Subcutaneous abdominal adipose tissue (tissue), 5 donors: ENCODE results near the gene CAPZB.

ENCODE experiments used
- H3K27ac ChIP-seq: one replicate; pipeline ENCODE4 v1.7.0; 2013; ENCODE audit warnings: low read depth, mild to moderate bottlenecking, inconsistent platforms, low read length, moderate library complexity
- H3K27me3 ChIP-seq, 5 donors: one replicate each; pipeline ENCODE4 v1.7.0; 2013; ENCODE audit warnings: low read length in 5 of 5, inconsistent platforms in 1 of 5; ENCODE audit not compliant: control insufficient read depth in 5 of 5, insufficient read depth in 4 of 5
- H3K36me3 ChIP-seq, 5 donors: one replicate each; pipeline ENCODE4 v1.7.0; 2013; ENCODE audit warnings: low read length in 5 of 5; ENCODE audit not compliant: control insufficient read depth in 5 of 5, insufficient read depth in 5 of 5
- H3K4me1 ChIP-seq, 5 donors: one replicate each; pipeline ENCODE4 v1.7.0; 2013; ENCODE audit warnings: low read length in 5 of 5, mild to moderate bottlenecking in 3 of 5, moderate library complexity in 1 of 5; ENCODE audit not compliant: control insufficient read depth in 5 of 5, insufficient read depth in 5 of 5
- H3K4me3 ChIP-seq, 5 donors: one replicate each; pipeline ENCODE4 v1.7.0; 2013; ENCODE audit warnings: low read length in 5 of 5, low read depth in 1 of 5
- H3K9ac ChIP-seq, 5 donors: one replicate each; pipeline ENCODE4 v1.7.0; 2013; ENCODE audit warnings: low read length in 5 of 5, mild to moderate bottlenecking in 4 of 5, moderate library complexity in 3 of 5
- H3K9me3 ChIP-seq, 5 donors: one replicate each; pipeline ENCODE4 v1.7.0; 2013; ENCODE audit warnings: low read length in 5 of 5; ENCODE audit not compliant: control insufficient read depth in 5 of 5
- donor health status: healthy.
- donor health status: healthy.
- donor health status: healthy.
- donor health status: healthy.
- donor health status: healthy.

The CAPZB gene

DNA sequence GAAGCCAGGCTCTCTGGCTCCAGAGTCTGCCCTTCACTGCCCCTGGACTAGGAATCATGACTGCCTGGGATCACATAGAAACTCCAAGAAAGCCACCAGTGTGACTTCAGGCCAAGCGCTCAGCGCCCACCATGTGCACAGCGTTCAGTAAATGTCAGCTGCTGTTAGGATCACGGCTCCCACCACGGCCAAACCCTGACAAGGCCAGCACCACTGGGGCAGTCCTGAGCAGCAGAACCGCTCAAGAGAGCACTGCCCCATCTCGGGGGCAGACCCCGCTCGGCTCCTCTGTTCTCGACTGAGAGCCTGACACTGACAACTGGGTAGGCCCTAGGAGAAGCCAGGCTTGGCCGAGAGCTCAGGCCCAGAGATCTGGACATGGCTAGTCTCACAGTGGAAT, 10.0 kb downstream of the CAPZB start:
- no peaks in the 10 kb centered on the region for H3K9me3 ChIP-seq
- H3K4me1 ChIP-seq, result peaks cover 14 to 74% (median 49%) of the 10 kb centered on the region in 5 donors
- peaks cover 0 to 32% (median 11%) of the 10 kb centered on the region in 5 donors for H3K36me3 ChIP-seq
- H3K27ac ChIP-seq, result no peak overlapping the region
- H3K9ac ChIP-seq, result no peak overlapping the region
- H3K4me3 ChIP-seq, result no peak overlapping the region
- H3K27me3 ChIP-seq, result no peaks in the 10 kb centered on the region

DNA sequence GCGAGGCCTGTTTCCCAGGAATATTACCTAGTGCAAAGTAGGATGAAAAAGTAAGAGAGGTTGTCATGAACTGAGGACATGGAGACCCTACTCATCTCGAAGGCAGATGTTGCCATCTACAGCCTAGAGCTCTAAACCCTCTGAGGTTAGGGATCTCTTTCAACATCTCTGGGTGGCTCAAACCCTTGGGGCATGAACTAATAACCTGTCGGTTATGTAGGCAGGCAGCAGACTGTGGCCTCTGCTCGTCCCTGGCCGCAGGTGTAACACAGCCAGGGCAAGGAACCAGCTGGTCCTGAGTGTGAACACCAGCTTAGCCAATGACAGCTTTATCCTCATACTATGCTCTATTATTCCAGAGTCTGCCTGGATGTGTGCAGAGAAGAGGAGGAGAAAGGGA, 13.2 kb downstream of the CAPZB start:
- H3K27me3 ChIP-seq, result no peaks in the 10 kb centered on the region
- no peak overlapping the region for H3K9ac ChIP-seq
- H3K4me3 ChIP-seq, result no peak overlapping the region
- peaks cover 0 to 23% (median 9%) of the 10 kb centered on the region in 5 donors for H3K36me3 ChIP-seq
- no peak overlapping the region for H3K27ac ChIP-seq
- peaks cover 15 to 74% (median 53%) of the 10 kb centered on the region in 5 donors for H3K4me1 ChIP-seq
- H3K9me3 ChIP-seq, result no peaks in the 10 kb centered on the region

- Histone ChIP-seq H3K4me1 (peaks cover 16 to 69% (median 63%) of the 10 kb centered on the region in 5 donors), H3K9me3 (no peaks in the 10 kb centered on the region), H3K27me3 (no peaks in the 10 kb centered on the region), H3K9ac (peak overlapping the region in 3 of 5 donors; percentile 5 to 26 (median 15)), H3K36me3 (peaks cover 0 to 20% (median 12%) of the 10 kb centered on the region in 5 donors), H3K27ac (peak overlapping the region; percentile 84), H3K4me3 (peak overlapping the region in 1 of 5 donors; percentile 33)
Observed at GRCh38 chr1:19469004-19469403, 16.3 kb downstream of the CAPZB start.

DNA sequence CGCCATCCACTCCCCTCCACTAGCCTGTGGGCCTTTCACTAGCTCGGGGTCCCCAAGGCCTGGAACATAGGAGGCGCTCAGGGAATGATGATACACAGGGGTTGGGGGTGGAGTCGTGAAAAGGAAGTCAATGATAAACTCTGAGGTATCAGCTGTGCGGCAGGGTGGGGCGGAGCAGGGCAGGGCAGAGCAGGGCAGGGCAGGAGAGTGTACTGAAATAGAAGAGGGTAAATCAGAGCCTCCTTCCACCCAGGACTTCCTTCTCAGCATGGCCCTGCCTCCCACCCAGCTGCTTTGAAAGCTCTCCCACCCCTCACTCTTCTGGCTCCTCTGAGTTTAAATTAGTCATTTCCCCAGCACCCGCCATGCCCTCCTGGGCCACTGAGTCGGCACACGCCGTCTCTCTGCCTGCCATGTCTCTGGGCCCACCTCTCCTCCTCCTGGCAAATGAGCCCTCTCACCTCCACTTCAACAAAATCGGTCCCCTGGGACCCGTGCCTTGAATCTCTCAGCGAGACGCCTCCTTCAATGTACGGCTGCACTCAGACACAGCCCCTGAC, 16.9 kb downstream of the CAPZB start:
- H3K27me3 ChIP-seq, result no peaks in the 10 kb centered on the region
- H3K4me1 ChIP-seq, result peaks cover 16 to 71% (median 63%) of the 10 kb centered on the region in 5 donors
- peak overlapping the region; percentile 84 for H3K27ac ChIP-seq
- H3K9ac ChIP-seq, result peak overlapping the region in 2 of 5 donors; percentile 5 to 15
- peaks cover 0 to 20% (median 12%) of the 10 kb centered on the region in 5 donors for H3K36me3 ChIP-seq
- no peaks in the 10 kb centered on the region for H3K9me3 ChIP-seq
- no peak overlapping the region for H3K4me3 ChIP-seq

DNA sequence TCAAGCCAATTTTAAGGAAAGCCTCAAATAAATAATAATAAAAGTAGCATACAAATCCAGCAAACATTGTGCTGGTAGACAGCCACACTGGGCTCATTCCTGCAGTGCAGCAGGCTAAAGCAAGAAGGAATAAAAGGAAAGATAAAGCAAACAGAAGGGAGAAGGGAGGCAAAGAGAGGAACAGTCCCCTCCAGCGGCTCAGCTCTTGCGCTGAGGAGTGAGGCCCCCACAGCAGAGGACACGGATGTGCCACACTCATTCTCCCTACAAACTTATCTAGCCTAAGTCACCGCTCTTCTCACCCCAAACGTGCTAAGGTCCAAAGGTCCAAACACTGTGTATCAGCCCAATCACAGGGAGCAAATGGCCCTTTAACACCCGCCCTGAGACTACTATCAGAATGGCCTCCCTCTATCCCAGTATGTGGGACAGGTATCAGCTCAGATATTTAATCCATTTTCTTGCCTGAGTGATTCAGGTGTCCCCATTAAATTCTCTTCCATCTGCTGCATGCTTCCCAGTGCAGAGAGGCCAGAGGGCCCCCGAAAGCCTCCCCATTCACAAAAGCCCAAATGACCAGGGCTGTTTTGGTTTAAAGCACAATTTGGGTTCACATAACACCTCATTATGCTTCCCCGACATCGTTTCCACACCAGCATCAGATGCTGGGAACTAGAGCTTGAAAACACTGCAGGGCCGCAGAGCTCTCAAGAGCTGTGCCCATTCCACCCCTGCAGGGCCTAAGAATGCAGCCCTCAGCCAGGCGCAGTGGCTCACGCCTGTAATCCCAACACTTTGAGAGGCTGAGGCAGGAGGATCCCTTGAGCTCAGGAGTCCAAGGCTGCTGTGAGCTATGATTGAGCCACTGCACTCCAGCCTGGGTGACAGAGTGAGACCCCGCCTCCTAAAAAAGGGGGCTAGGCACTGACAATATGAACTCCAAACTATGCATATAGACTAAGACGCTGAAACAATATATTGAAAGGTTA, 17.8 kb downstream of the CAPZB start:
- H3K27me3 ChIP-seq, result no peaks in the 10 kb centered on the region
- H3K9ac ChIP-seq, result peak overlapping the region in 2 of 5 donors; percentile 8 to 42
- H3K36me3 ChIP-seq, result peaks cover 0 to 15% (median 8%) of the 10 kb centered on the region in 5 donors
- no peaks in the 10 kb centered on the region for H3K9me3 ChIP-seq
- H3K27ac ChIP-seq, result no peak overlapping the region
- H3K4me1 ChIP-seq, result peaks cover 16 to 81% (median 72%) of the 10 kb centered on the region in 5 donors
- no peak overlapping the region for H3K4me3 ChIP-seq

- no peak overlapping the region for H3K9ac ChIP-seq
- H3K27ac ChIP-seq, result peak overlapping the region; percentile 61
- H3K4me3 ChIP-seq, result no peak overlapping the region
- no peaks in the 10 kb centered on the region for H3K27me3 ChIP-seq
- peaks cover 0 to 12% (median 4%) of the 10 kb centered on the region in 5 donors for H3K36me3 ChIP-seq
- peaks cover 16 to 75% (median 68%) of the 10 kb centered on the region in 5 donors for H3K4me1 ChIP-seq
- H3K9me3 ChIP-seq, result no peaks in the 10 kb centered on the region
Observed at GRCh38 chr1:19466112-19466561, 19.2 kb downstream of the CAPZB start.

DNA sequence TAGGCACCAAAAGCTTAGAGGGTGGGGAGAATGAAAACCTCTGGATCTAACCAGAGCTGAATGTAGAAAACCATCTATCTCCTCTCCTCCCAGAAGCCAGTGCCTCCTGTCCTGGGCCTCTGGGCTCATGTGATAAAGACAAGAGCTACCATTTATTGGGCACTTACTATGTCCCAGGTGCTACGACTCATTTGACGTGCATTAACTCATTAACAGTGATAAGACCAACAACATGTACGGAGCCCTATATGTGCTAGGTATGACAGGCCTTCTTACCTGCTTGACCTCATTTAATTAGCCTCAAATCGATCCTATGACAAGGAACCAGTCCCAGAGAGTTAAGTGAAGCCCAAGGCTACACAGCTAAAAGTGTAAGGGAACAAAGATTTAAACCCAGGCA, 19.7 kb downstream of the CAPZB start:
- Histone ChIP-seq H3K27ac (peak overlapping the region; percentile 61), H3K36me3 (peaks cover 0 to 8% (median 3%) of the 10 kb centered on the region in 5 donors), H3K4me1 (peaks cover 17 to 75% (median 67%) of the 10 kb centered on the region in 5 donors), H3K9ac (no peak overlapping the region), H3K9me3 (no peaks in the 10 kb centered on the region), H3K4me3 (no peak overlapping the region), H3K27me3 (no peaks in the 10 kb centered on the region)

DNA sequence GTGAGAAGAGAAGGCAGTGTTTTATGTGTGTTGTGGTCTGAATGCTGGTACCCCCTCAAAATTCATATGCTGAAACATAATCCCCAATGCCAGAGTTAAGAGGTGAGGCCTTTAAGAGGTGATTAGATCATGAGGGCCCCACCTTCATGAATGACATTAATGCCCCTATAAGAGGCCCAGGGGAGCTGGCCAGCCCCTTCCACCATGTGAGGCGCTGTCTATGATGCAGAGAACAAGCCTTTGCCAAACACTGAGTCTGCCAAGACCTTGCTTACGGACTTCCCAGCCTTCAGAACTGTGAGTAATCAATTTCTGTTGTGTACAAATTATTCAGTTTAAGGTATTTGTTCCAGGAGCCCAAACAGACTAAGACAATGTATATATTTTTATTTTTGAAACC, 20.2 kb downstream of the CAPZB start:
- H3K4me1 ChIP-seq, result peaks cover 17 to 72% (median 61%) of the 10 kb centered on the region in 5 donors
- no peaks in the 10 kb centered on the region for H3K27me3 ChIP-seq
- peak overlapping the region; percentile 61 for H3K27ac ChIP-seq
- H3K9me3 ChIP-seq, result no peaks in the 10 kb centered on the region
- no peak overlapping the region for H3K4me3 ChIP-seq
- no peak overlapping the region for H3K9ac ChIP-seq
- peaks cover 0 to 8% (median 3%) of the 10 kb centered on the region in 5 donors for H3K36me3 ChIP-seq

DNA sequence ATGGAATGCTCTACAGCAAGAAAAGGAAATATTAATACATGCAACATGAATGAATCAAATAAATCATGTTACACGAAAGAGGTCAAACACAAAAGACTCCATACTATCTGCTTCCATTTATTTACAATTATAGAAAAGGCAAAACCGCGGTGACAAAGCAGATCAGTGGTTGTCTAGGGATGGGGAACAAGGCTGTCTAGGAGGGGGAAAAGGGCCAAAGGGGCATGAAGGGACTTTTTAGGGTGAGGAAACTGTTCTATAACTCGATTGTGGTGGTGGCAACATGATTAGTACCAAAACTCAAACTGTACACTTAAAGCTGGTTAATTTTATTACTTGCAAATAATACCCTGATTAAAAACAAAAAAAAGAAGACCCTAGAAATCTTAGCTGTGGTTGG, 20.6 kb downstream of the CAPZB start:
- Histone ChIP-seq H3K9me3 (no peaks in the 10 kb centered on the region), H3K27ac (no peak overlapping the region), H3K9ac (no peak overlapping the region), H3K4me3 (no peak overlapping the region), H3K36me3 (peaks cover 0 to 8% (median 3%) of the 10 kb centered on the region in 5 donors), H3K4me1 (peaks cover 16 to 68% (median 59%) of the 10 kb centered on the region in 5 donors), H3K27me3 (no peaks in the 10 kb centered on the region)

- Histone ChIP-seq H3K27ac (peak overlapping the region; percentile 24), H3K27me3 (no peaks in the 10 kb centered on the region), H3K36me3 (peaks cover 0 to 8% (median 3%) of the 10 kb centered on the region in 5 donors), H3K4me1 (peaks cover 11 to 66% (median 55%) of the 10 kb centered on the region in 5 donors), H3K4me3 (no peak overlapping the region), H3K9ac (no peak overlapping the region), H3K9me3 (no peaks in the 10 kb centered on the region)
Observed at GRCh38 chr1:19463504-19463803, 21.9 kb downstream of the CAPZB start.
